ENCODE data around the gene NCBP1.

Gene NCBP1

DNA sequence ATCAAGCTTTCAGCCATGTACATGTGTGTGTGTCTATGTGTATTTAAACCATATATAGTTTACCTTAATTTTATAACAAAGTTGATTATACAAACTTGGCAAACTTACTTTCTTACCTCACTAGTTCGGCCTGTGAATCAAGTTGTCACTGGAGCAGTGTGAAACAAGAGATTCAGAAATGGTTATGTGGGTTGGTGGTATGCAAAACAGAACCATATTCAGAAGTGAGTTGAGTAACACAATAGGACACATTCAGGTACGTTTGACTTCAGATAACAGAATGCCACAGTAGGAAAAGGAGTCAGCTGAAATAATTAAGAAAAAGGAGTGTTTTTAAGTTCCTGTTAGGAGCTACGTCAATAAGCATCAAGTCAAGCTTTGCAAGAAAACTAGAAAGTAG, 42.0 kb downstream of the NCBP1 start:
- DNase-seq (ENCODE audit: insufficient read length, low spot score) = no peak
- no peak for FAIRE-seq

DNA sequence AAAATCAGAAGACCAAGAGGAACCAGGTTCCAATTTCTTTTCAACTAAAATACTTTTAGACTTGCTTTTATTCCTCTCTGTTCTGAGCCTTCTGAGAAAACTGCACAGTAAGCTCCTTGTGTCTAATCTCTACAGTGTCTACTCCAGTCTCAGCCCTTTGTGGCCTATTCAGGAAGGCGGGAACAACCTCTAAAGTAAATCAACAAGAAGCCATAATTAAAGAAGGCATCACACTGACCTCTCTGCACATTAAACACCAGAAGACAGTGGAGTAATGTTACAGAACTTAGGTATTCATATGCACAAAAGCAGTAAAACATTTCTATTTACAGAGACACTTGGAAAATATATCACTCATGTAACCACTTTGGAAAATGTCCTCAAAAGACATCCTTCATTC, 48.6 kb downstream of the NCBP1 start:
- no peak for FAIRE-seq
- TF ChIP-seq, protein P1, sequence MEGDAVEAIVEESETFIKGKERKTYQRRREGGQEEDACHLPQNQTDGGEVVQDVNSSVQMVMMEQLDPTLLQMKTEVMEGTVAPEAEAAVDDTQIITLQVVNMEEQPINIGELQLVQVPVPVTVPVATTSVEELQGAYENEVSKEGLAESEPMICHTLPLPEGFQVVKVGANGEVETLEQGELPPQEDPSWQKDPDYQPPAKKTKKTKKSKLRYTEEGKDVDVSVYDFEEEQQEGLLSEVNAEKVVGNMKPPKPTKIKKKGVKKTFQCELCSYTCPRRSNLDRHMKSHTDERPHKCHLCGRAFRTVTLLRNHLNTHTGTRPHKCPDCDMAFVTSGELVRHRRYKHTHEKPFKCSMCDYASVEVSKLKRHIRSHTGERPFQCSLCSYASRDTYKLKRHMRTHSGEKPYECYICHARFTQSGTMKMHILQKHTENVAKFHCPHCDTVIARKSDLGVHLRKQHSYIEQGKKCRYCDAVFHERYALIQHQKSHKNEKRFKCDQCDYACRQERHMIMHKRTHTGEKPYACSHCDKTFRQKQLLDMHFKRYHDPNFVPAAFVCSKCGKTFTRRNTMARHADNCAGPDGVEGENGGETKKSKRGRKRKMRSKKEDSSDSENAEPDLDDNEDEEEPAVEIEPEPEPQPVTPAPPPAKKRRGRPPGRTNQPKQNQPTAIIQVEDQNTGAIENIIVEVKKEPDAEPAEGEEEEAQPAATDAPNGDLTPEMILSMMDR (IDR thresholded peaks at IDR 0.05; ENCODE audit: insufficient read depth, missing control alignments) = no peak
- no peak for DNase-seq (ENCODE audit: insufficient read length, low spot score)

More for the DNA sequence above, 42.0 kb downstream of the NCBP1 start:
- TF ChIP-seq, protein P1 (IDR thresholded peaks at IDR 0.05; ENCODE audit: insufficient read depth, missing control alignments) = no peak

DNA sequence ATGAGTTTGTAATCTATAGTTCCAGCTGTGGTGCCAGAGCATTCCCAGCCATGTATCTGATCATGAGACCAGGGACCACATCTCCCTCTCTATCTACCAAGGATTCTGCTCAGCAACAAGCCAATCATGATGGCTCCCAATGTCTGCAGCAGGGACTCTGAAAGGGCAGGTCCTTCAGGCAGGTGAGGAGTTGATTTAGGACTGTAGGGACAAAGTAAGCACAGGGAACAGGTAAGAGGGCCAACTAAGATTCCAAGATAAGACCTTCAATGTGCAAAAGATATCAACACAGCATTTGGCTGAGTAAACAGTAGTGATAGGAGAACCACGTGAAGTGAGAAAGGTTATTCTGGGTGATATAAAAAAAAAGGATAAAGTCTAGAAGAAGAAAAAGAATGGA, 55.0 kb downstream of the NCBP1 start:
- no peak for DNase-seq (ENCODE audit: insufficient read length, low spot score)
- TF ChIP-seq, protein P1 (IDR thresholded peaks at IDR 0.05; ENCODE audit: insufficient read depth, missing control alignments) = no peak
- FAIRE-seq = no peak

DNA sequence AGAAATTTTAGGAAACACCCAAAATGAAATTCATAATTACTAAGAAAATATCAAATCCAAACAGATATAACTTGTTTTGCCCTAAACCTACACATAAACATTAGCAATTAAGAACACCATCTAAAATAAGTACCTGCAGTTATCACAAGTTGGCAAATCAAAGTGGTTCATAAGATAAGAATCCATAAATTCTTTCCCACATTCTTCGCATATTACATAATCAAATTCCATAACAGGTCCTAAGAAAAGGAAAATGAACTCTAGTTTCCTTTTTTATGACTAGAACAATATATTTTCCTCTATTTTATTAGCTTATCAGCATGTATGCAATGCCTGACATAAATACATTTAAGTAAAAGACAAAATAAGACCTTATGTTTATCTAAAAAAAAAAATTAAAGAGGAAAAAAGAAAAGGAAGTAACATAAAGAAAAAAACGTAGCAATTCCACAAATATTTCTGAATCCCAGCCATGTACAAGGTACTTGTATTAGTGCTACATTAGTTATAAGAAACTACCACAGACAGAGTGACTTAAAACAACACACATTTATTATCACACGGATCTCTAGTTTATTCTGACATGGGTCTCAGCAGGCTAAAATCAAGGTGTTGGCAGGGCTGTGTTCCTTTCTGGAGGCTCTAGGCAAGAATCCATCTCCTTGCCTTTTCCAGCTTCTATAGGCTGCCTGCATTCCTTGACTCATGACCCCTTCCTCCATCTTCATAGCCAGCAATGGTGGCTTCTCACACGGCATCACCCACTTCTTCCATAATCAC, 56.0 kb downstream of the NCBP1 start:
- DNase-seq (ENCODE audit: insufficient read length, low spot score) (no peak), FAIRE-seq (no peak)
- TF ChIP-seq, protein P1 (IDR thresholded peaks at IDR 0.05; ENCODE audit: insufficient read depth, missing control alignments) = no peak

DNA sequence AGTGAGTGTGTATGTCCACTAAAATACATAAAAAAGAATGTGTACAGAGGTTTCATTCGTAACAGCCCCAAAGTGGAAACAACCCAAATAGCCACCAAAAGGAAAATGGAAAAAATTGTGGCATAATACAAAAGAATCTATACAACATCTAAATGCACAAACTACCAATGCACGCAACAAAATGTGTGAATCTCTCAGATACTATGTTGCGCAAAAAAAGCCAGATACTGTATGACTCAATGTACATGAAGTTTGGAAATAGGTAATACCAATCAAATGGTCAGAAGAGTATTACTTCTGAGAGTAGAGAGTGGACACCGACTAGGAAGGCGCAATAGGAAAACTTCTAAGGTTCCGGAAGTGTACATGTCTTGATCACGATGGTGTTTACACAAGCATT, 61.1 kb downstream of the NCBP1 start:
- DNase-seq (ENCODE audit: insufficient read length, low spot score) (no peak), FAIRE-seq (no peak)
- TF ChIP-seq, protein P1 (IDR thresholded peaks at IDR 0.05; ENCODE audit: insufficient read depth, missing control alignments) = no peak

DNA sequence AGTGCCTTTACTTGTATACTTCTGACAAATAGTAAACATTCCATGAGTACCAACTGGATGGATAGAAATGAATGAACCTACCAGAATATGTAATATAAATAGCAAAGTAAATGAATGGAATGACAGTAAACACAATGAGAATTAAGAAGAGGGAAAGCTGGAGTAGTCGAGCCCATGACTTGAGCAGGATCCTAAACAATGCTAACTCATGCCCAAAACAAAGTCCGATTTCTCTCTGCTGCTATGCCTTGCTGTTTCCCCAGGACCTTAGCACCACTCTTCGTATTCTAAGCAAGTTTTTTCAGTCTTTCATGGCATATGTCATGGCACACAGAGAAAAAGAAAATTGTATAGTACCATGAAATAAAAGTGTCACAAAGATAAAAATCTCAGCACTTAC, 61.8 kb downstream of the NCBP1 start:
- DNase-seq (ENCODE audit: insufficient read length, low spot score) (no peak), FAIRE-seq (no peak)
- TF ChIP-seq, protein P1 (IDR thresholded peaks at IDR 0.05; ENCODE audit: insufficient read depth, missing control alignments) = no peak

DNA sequence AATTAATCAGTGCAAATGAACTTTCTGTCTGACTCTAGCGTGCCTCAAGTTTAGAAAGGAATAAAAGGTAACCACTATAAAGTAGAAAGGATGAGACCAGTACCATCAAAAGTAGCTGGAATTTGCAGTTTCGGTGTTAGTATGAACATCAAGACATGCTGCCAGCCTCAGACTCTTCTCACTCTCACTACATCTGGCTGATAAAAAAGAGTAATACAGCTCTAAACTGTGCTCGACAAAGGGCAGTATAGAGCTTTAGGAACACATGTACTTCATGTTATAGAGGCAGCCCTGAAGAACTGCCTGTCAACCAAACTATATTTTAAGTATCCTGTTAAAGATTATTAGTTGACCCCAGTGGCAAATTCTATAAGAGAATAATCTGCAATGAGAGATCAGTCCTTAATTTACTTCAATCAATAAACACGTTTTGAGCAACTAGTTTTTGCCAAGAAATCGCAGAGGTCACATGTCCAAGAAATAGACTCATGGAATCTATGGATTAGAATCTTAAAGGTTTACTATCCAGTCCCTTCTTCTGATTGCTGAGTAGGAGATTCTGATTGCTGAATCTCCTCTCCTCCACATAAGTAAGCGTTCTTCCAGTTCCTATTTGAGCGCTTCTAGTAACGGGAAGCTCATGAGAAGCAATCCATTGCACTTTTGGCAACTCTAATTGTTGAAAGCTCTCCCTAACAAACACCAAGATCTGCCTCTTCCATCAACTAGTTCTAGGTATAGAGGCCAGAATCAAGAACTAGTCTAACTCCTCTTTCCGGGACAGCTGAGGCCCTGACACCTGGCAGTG, 62.6 kb downstream of the NCBP1 start:
- DNase-seq (ENCODE audit: insufficient read length, low spot score) = no peak
- no peak for FAIRE-seq
- TF ChIP-seq, protein P1 (IDR thresholded peaks at IDR 0.05; ENCODE audit: insufficient read depth, missing control alignments) = no peak

Data from D721Med (cell line).